GM18868 (cell line): Measurements from ENCODE around the gene HYDIN.
"Not testable (repeated sequence)": the region's sequence is repeated elsewhere in the genome, so short reads cannot be mapped to it uniquely, and the experiment has no call there.

Source experiments
- ATAC-seq: cut with Tn5 transposase; IDR thresholded peaks from one replicate; pipeline ENCODE4 v1.9.1; 2021; ENCODE audit warnings: mild to moderate bottlenecking, moderate library complexity; ENCODE audit not compliant: unreplicated experiment

The HYDIN gene

GRCh38 chr16:71009440-71010223, 220.9 kb downstream of the HYDIN start:
- ATAC-seq, result not testable (repeated sequence)

GRCh38 chr16:71006516-71006915, 224.0 kb downstream of the HYDIN start:
- ATAC-seq, result not testable (repeated sequence)

GRCh38 chr16:70999735-71000134, 230.8 kb downstream of the HYDIN start:
- ATAC-seq, result not testable (repeated sequence)

- ATAC-seq, result not testable (repeated sequence)
Measured at GRCh38 chr16:70995799-70996198, 234.7 kb downstream of the HYDIN start.

GRCh38 chr16:70992511-70992910, 238.0 kb downstream of the HYDIN start:
- not testable (repeated sequence) for ATAC-seq

GRCh38 chr16:70987019-70987715, 243.4 kb downstream of the HYDIN start:
- not testable (repeated sequence) for ATAC-seq

- ATAC-seq, result not testable (repeated sequence)
Measured at GRCh38 chr16:70984675-70985074, 245.8 kb downstream of the HYDIN start.

GRCh38 chr16:70968332-70968731, 262.2 kb downstream of the HYDIN start:
- ATAC-seq, result not testable (repeated sequence)

GRCh38 chr16:70960169-70960568, 270.4 kb downstream of the HYDIN start:
- not testable (repeated sequence) for ATAC-seq

GRCh38 chr16:70954922-70955321, 275.6 kb downstream of the HYDIN start:
- not testable (repeated sequence) for ATAC-seq

- not testable (repeated sequence) for ATAC-seq
Measured at GRCh38 chr16:70953824-70954223, 276.7 kb downstream of the HYDIN start.

GRCh38 chr16:70943551-70943950, 287.0 kb downstream of the HYDIN start:
- not testable (repeated sequence) for ATAC-seq

GRCh38 chr16:70939690-70940359, 290.7 kb downstream of the HYDIN start:
- ATAC-seq, result not testable (repeated sequence)

GRCh38 chr16:70936781-70937525, 293.6 kb downstream of the HYDIN start:
- not testable (repeated sequence) for ATAC-seq

GRCh38 chr16:70935325-70935724, 295.2 kb downstream of the HYDIN start:
- ATAC-seq, result not testable (repeated sequence)

GRCh38 chr16:70933746-70934145, 296.8 kb downstream of the HYDIN start:
- not testable (repeated sequence) for ATAC-seq

GRCh38 chr16:70930757-70931156, 299.8 kb downstream of the HYDIN start:
- ATAC-seq, result not testable (repeated sequence)

GRCh38 chr16:70922164-70922563, 308.4 kb downstream of the HYDIN start:
- ATAC-seq, result not testable (repeated sequence)

GRCh38 chr16:70920661-70921060, 309.9 kb downstream of the HYDIN start:
- not testable (repeated sequence) for ATAC-seq

GRCh38 chr16:70888208-70888607, 342.3 kb downstream of the HYDIN start:
- ATAC-seq, result not testable (repeated sequence)

- not testable (repeated sequence) for ATAC-seq
Measured at GRCh38 chr16:70884652-70885051, 345.9 kb downstream of the HYDIN start.
